HEK293 (cell line): ENCODE measurements around the gene LCN6.

Experiments
- CTCF ChIA-PET: fragments of 350-600 bp; formaldehyde crosslinking; extraction: SDS; loops from one replicate; lab custom pipeline; 2021; ENCODE audit warnings: antibody characterized with exemption; lab: Yijun Ruan, JAX
- POLR2A ChIA-PET: fragments of 300-600 bp; formaldehyde crosslinking; extraction: SDS; loops from one replicate; lab custom pipeline; 2020; ENCODE audit warnings: antibody characterized with exemption, inconsistent platforms; lab: Yijun Ruan, JAX
- H3K27ac ChIP-seq: fragments of 200-500 bp; sonication (Bioruptor generic); 2 replicates; pipeline ENCODE4 v1.5.1; 2014; ENCODE audit warnings: low read depth, low read length, control low read depth, inconsistent platforms; ENCODE audit errors: extremely low read depth
- H3K36me3 ChIP-seq, 2 experiments: fragments of 200-500 bp in 1 of 2; sonication (Bioruptor generic) in 1 of 2; 1 replicate in 1 of 2; 2 replicates in 1 of 2; pipeline ENCODE4 v1.5.1; 2014 to 2017; ENCODE audit warnings: inconsistent platforms in 2 of 2, low read length in 2 of 2; ENCODE audit not compliant: control insufficient read depth in 2 of 2, insufficient read depth in 1 of 2
- H3K4me1 ChIP-seq: fragments of 200-500 bp; sonication (Bioruptor generic); 2 replicates; pipeline ENCODE4 v1.5.1; 2014; ENCODE audit warnings: mild to moderate bottlenecking, low read length, inconsistent platforms; ENCODE audit not compliant: control insufficient read depth, insufficient read depth
- H3K4me3 ChIP-seq: 2 replicates; pipeline ENCODE4 v1.5.1; 2011; ENCODE audit warnings: low read depth, mild to moderate bottlenecking, control low read depth, low read length, moderate library complexity
- H3K9me3 ChIP-seq: fragments of 200-500 bp; sonication (Bioruptor generic); 2 replicates; pipeline ENCODE4 v1.5.1; 2014; ENCODE audit warnings: low read depth, low read length, inconsistent platforms; ENCODE audit not compliant: control insufficient read depth, insufficient read depth
- GLIS2 ChIP-seq: fragments of 450-650 bp; formaldehyde crosslinking; IDR thresholded peaks from 2 replicates; pipeline ENCODE4 v1.5.1; 2016; ENCODE audit warnings: missing biosample characterization, missing genetic modification characterization
- KLF8 ChIP-seq: fragments of 450-650 bp; formaldehyde crosslinking; IDR thresholded peaks from 2 replicates; pipeline ENCODE4 v1.5.1; 2016; ENCODE audit warnings: missing biosample characterization, missing genetic modification characterization
- RBAK ChIP-seq: fragments of 450-650 bp; formaldehyde crosslinking; IDR thresholded peaks from 2 replicates; pipeline ENCODE4 v1.5.1; 2016; ENCODE audit warnings: missing biosample characterization, missing genetic modification characterization
- SETDB1 ChIP-seq: IDR thresholded peaks from one replicate; pipeline ENCODE4 v1.6.1; 2017; ENCODE audit warnings: mild to moderate bottlenecking, low read length, moderate library complexity, mixed read lengths; ENCODE audit not compliant: insufficient read length
- ZBTB8A ChIP-seq: fragments of 450-650 bp; formaldehyde crosslinking; IDR thresholded peaks from 2 replicates; pipeline ENCODE4 v1.5.1; 2016; ENCODE audit warnings: missing biosample characterization, missing genetic modification characterization
- ZFHX2 ChIP-seq: fragments of 450-650 bp; formaldehyde crosslinking; conservative IDR thresholded peaks from 2 replicates; pipeline ENCODE4 v1.5.1; 2016; ENCODE audit warnings: missing biosample characterization, missing genetic modification characterization
- ZFP37 ChIP-seq: fragments of 450-650 bp; formaldehyde crosslinking; IDR thresholded peaks from 2 replicates; pipeline ENCODE4 v1.5.1; 2016; ENCODE audit warnings: missing biosample characterization, missing genetic modification characterization
- ZNF202 ChIP-seq: fragments of 450-650 bp; formaldehyde crosslinking; IDR thresholded peaks from 2 replicates; pipeline ENCODE4 v1.5.1; 2016; ENCODE audit warnings: missing biosample characterization, missing genetic modification characterization, borderline replicate concordance
- ZNF23 ChIP-seq: fragments of 450-650 bp; formaldehyde crosslinking; IDR thresholded peaks from 2 replicates; pipeline ENCODE4 v1.5.1; 2016; ENCODE audit warnings: missing biosample characterization, missing genetic modification characterization, borderline replicate concordance
- ZNF561 ChIP-seq: fragments of 450-650 bp; IDR thresholded peaks from 2 replicates; pipeline ENCODE4 v1.5.1; 2018; ENCODE audit warnings: missing biosample characterization, missing genetic modification characterization, borderline replicate concordance
- ZNF596 ChIP-seq: fragments of 450-650 bp; IDR thresholded peaks from 2 replicates; pipeline ENCODE4 v1.5.0; 2018; ENCODE audit warnings: missing biosample characterization, mild to moderate bottlenecking, missing genetic modification characterization, moderate library complexity
- ZNF660 ChIP-seq: fragments of 450-650 bp; IDR thresholded peaks from 2 replicates; pipeline ENCODE4 v1.5.1; 2018; ENCODE audit warnings: missing biosample characterization, mild to moderate bottlenecking, missing genetic modification characterization
- ZNF768 ChIP-seq: fragments of 450-650 bp; formaldehyde crosslinking; IDR thresholded peaks from 2 replicates; pipeline ENCODE4 v1.5.1; 2018; ENCODE audit warnings: missing biosample characterization, mild to moderate bottlenecking, missing genetic modification characterization
- ZSCAN23 ChIP-seq: fragments of 450-650 bp; formaldehyde crosslinking; IDR thresholded peaks from 2 replicates; pipeline ENCODE4 v1.5.1; 2016; ENCODE audit warnings: missing biosample characterization, missing genetic modification characterization
- TF ChIP-seq, protein P1 (sequence below): fragments of 450-650 bp; formaldehyde crosslinking; IDR thresholded peaks from 2 replicates; pipeline ENCODE4 v1.5.1; 2016; ENCODE audit warnings: missing biosample characterization, missing genetic modification characterization
- TF ChIP-seq, protein P2 (sequence below): fragments of 450-650 bp; formaldehyde crosslinking; IDR thresholded peaks from 2 replicates; pipeline ENCODE4 v1.5.1; 2016; ENCODE audit warnings: missing biosample characterization, missing genetic modification characterization

The LCN6 gene

DNA sequence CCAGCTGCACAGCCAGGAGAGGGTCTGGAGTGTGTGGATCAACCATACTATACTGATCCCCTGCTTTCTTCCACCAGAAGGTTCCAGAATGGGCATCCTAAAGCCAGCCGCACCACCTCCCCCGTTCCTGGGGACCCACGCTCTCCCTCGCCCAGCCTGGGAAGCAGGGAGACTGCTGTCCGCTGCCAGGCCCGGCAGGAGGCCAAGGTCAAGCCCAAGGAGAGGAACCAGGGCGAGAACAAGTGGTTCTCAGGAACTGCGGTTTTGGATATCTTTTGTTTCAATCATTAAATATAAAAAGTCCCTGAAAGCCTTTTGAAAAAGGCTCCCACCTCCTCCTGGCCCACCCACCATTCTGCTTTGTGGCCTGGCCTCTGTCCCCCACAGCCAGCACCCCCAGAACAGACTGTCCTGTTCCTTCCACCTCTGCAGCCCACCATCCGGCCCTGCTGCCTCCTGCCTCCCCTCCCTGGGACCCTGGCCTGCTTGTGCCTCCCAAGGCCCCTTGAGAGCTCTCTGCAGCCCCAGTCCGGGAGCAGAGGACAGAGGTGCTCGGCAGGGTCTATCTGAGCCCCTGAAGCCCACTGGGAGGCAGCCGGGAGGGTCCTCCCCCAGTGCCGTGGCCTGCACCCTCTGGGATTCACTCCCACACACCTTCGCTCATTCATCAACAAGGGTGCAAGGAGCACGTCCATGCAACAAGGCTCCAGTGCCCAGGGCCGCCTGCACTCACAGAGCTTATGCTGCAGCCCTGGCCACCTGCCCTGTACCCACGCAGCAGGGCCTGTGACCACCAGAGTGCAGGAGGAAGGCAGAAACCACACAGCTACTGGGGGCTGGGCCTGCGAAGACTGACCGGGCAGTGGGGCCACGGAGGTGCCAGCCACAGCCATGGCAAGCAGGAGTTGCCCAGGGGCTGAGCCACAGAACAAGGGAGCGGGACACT lies 614 bp upstream of the LCN6 start (continued):
- no peak for TF ChIP-seq ZNF596 (tag by site-specific recombination)
- TF ChIP-seq RBAK (tag by site-specific recombination) = no peak
- no peak for TF ChIP-seq ZNF561
- TF ChIP-seq SETDB1 = no peak
- TF ChIP-seq ZNF660 = no peak
- TF ChIP-seq, protein P1, sequence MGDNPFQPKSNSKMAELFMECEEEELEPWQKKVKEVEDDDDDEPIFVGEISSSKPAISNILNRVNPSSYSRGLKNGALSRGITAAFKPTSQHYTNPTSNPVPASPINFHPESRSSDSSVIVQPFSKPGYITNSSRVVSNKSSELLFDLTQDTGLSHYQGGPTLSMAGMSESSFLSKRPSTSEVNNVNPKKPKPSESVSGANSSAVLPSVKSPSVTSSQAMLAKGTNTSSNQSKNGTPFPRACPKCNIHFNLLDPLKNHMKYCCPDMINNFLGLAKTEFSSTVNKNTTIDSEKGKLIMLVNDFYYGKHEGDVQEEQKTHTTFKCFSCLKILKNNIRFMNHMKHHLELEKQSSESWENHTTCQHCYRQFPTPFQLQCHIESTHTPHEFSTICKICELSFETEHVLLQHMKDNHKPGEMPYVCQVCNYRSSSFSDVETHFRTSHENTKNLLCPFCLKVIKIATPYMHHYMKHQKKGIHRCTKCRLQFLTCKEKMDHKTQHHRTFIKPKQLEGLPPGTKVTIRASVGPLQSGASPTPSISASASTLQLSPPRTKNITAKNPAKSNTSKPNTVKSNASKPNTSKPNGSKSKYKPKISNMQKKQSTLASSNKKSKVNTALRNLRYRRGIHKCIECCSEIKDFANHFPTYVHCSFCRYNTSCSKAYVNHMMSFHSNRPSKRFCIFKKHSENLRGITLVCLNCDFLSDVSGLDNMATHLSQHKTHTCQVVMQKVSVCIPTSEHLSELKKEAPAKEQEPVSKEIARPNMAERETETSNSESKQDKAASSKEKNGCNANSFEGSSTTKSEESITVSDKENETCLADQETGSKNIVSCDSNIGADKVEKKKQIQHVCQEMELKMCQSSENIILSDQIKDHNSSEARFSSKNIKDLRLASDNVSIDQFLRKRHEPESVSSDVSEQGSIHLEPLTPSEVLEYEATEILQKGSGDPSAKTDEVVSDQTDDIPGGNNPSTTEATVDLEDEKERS = no peak
- TF ChIP-seq, all 188 proteins: peak for 0

GRCh38 chr9:136747161-136748060 lies 914 bp downstream of the LCN6 start:
- Histone ChIP-seq H3K9me3 (no peaks in the 10 kb centered on the region), H3K4me1 (no peaks in the 10 kb centered on the region), H3K36me3 (no peaks in the 10 kb centered on the region), H3K4me3 (no peak overlapping the region), H3K27ac (no peak overlapping the region)
- TF ChIP-seq ZNF202 = 0 out of 2 replicates have a peak, but pooled peaks have one; percentile 5
- TF ChIP-seq ZNF768 (tag by site-specific recombination) = no peak
- no peak for TF ChIP-seq ZNF23 (tag by site-specific recombination)
- TF ChIP-seq ZFHX2 (tag by site-specific recombination) = peak; percentile 9; the same call in 1 of the 2 replicates
- TF ChIP-seq KLF8 = peak; percentile 18; the same call in 1 of the 2 replicates
- TF ChIP-seq ZBTB8A = peak; percentile 89
- TF ChIP-seq, protein P1 = peak; percentile 80; the same call in 1 of the 2 replicates
- TF ChIP-seq ZFP37 (tag by site-specific recombination) = no peak
- ChIA-PET CTCF (interaction anchor here (0.6 to 1.5 kb wide), 3 partner anchors 10 to 20 kb away, joined by 4 to 12 read pairs (median 5); partner anchors contain the start of gene LCN8), POLR2A (interaction anchor here (0.6 to 5.1 kb wide), 2 partner anchors 19 to 476 kb away, joined by 4 to 21 read pairs; no protein-coding TSS in a partner anchor)

- no peak overlapping the region for H3K4me3 ChIP-seq
- H3K27ac ChIP-seq = no peak overlapping the region
- CTCF ChIA-PET = interaction anchor here (0.6 kb wide), 1 partner anchor 11 kb away, joined by 4 read pairs; no protein-coding TSS in a partner anchor
- TF ChIP-seq, protein P2, sequence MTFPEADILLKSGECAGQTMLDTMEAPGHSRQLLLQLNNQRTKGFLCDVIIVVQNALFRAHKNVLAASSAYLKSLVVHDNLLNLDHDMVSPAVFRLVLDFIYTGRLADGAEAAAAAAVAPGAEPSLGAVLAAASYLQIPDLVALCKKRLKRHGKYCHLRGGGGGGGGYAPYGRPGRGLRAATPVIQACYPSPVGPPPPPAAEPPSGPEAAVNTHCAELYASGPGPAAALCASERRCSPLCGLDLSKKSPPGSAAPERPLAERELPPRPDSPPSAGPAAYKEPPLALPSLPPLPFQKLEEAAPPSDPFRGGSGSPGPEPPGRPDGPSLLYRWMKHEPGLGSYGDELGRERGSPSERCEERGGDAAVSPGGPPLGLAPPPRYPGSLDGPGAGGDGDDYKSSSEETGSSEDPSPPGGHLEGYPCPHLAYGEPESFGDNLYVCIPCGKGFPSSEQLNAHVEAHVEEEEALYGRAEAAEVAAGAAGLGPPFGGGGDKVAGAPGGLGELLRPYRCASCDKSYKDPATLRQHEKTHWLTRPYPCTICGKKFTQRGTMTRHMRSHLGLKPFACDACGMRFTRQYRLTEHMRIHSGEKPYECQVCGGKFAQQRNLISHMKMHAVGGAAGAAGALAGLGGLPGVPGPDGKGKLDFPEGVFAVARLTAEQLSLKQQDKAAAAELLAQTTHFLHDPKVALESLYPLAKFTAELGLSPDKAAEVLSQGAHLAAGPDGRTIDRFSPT (tag by site-specific recombination) = 0 out of 2 replicates have a peak, but pooled peaks have one; percentile 24
- TF ChIP-seq GLIS2 (tag by site-specific recombination) (peak; percentile 55), ZSCAN23 (tag by site-specific recombination) (no peak)
- H3K36me3 ChIP-seq = no peaks in the 10 kb centered on the region
- POLR2A ChIA-PET = interaction anchor here (5.1 kb wide), 1 partner anchor 19 kb away, joined by 21 read pairs; no protein-coding TSS in a partner anchor
- H3K4me1 ChIP-seq = no peaks in the 10 kb centered on the region
- no peaks in the 10 kb centered on the region for H3K9me3 ChIP-seq
These were observed 1.7 kb downstream of the LCN6 start for GRCh38 chr9:136746621-136747020.
